Right lobe of liver (tissue), 6 donors: ENCODE measurements around the gene ACER3. TPM values are rescaled to one million over a fixed set of nuclear protein-coding genes. Genes with fewer than 3 reads are reported as not detected.

Experiments used
- ATAC-seq, 4 donors: fragments of 200-7000 bp; cut with Tn5 transposase; one replicate each; pipeline ENCODE4 v1.9.1; 2020; ENCODE audit warnings: mild to moderate bottlenecking in 4 of 4, moderate library complexity in 4 of 4
- DNase-seq, 3 donors: peaks; one replicate each; pipeline ENCODE4 v3.0.0-alpha.2; 2020
- H3K27ac ChIP-seq, 3 donors: fragments of 200-600 bp; one replicate each; pipeline ENCODE4 v1.8.0; 2022
- H3K27me3 ChIP-seq, 2 donors: fragments of 200-600 bp; one replicate each; pipeline ENCODE4 v1.8.0; 2022
- H3K36me3 ChIP-seq, 4 donors: fragments of 200-600 bp; sonication (generic) in 1 of 4; one replicate each; pipeline versions ENCODE4 v1.5.1 to v1.8.0; 2017 to 2022; ENCODE audit warnings: control low read depth in 1 of 4
- H3K4me1 ChIP-seq, 4 donors: fragments of 200-600 bp; sonication (generic) in 1 of 4; one replicate each; pipeline versions ENCODE4 v1.5.1 to v1.8.0; 2017 to 2022; ENCODE audit warnings: control low read depth in 1 of 4
- H3K4me3 ChIP-seq, 3 donors: fragments of 200-600 bp; one replicate each; pipeline ENCODE4 v1.8.0; 2022
- H3K9me3 ChIP-seq, 4 donors: fragments of 200-600 bp; sonication (generic) in 1 of 4; one replicate each; pipeline versions ENCODE4 v1.5.1 to v1.8.0; 2017 to 2022; ENCODE audit warnings: control low read depth in 1 of 4
- POLR2A ChIP-seq: fragments of 450-650 bp; IDR thresholded peaks from one replicate; pipeline ENCODE4 v1.6.1; 2017; ENCODE audit warnings: antibody characterized with exemption, mild to moderate bottlenecking
- WGBS: methylation state at CpG from one replicate; pipeline ENCODE4 v1.1.6; 2018; ENCODE audit warnings: low coverage, low lambda C conversion rate; ENCODE audit not compliant: insufficient coverage; ENCODE audit errors: missing lambda C conversion rate; 5-methylcytosine and 5-hydroxymethylcytosine counted together
- intact Hi-C, 2 donors: fragments of 100-400 bp; cut with DNase I; formaldehyde crosslinking; loops; one replicate each; pipeline versions ENCODE4 v1.11.2 to v1.14.1; 2022
- total RNA-seq, 6 experiments: library from RNA; depleted of rRNA in 2 of 6; stranded (reverse); fragments of >200 nt in 2 of 6; fragmentation: NEBNext Ultra II Directional in 3 of 6; extraction: Animal tissue kit (Norgen Biotek cat#: 25700) in 3 of 6; gene quantifications; one replicate each; pipeline versions ENCODE4 v1.1.0 to v1.2.4, GENCODE V29; 2016 to 2023
- TF ChIP-seq, protein P1 (sequence below), 4 donors: fragments of 200-600 bp in 3 of 4; fragments of 450-650 bp in 1 of 4; IDR thresholded peaks; one replicate each; pipeline versions ENCODE4 v1.5.1 to v1.8.0; 2016 to 2022; ENCODE audit warnings: antibody characterized with exemption in 4 of 4, mild to moderate bottlenecking in 2 of 4
- donor health status: DM: no; HTN: yes; CAD: no.
- donor health status: DM: no; HTN: no; CAD: no.
- donor health status: DM: no; HTN: no; CAD: no.
- donor health status: DM: no; HTN: yes; CAD: no.
- donor health status: DM: no; HTN: yes; CAD: no.

Gene ACER3
- total RNA-seq, 6 experiments from 2014 or later, result 5.1 to 11.6 (median 7.3) TPM

DNA sequence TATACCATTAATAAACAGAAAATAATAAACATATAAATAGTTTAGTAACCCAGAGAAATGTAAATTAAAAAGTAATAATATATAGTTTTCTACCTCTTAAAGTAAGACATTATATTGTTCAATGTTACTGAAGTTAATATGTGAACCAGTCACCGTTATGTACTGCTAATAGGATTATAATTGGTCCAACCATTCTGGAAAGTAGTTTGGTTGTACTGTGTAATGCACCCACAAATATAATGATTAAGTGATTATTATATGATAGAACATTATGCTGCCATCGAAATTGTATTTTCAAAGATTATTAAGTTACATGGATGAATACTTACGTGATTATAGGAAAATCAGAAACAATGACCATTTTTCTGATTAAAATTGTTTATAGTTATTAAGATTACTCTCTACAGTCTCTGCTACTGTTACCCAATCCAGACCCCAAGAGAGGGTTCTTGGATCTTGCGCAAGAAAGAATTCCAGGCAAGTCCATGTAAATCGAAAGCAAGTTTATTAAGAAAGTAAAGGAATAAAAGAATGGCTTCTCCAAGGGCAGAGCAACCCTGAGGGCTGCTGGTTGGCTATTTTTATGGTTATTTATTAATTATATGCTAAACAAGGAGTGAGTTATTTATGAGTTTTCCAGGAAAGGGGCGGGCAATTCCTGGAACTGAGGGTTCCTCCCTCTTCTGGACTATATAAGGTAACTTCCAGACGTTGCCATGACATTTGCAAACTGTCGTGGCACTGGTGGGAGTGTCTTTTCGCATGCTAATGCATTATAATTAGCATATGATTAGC lies 50.1 kb downstream of the ACER3 start:
- no peak for DNase-seq
- H3K27ac ChIP-seq, result no peak overlapping the region

DNA sequence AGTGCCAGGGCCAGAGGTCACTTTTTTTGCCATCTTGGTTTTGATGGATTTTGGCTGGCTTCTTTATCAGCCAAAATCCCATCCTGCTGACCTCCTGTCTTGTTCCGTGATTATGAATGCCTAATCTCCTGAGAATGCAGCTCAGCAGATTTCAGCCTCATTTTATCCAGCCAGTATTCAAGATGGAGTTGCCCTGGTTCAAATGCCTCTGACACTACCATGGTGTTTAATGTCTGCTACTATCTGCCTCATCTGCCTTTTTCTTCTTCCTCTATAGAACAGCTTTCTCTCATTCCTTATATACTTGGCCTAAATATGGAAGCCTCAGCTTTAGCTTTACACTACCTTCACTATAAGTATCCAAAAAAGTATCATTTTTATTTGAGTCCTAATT lies 50.7 kb downstream of the ACER3 start:
- Histone ChIP-seq H3K27ac (no peak overlapping the region), H3K4me3 (no peak overlapping the region), H3K9me3 (no peaks in the 10 kb centered on the region), H3K4me1 (peaks cover 0 to under 1% (median 0%) of the 10 kb centered on the region in 4 donors), H3K36me3 (no peaks in the 10 kb centered on the region), H3K27me3 (no peaks in the 10 kb centered on the region)
- 86% methylated on average over 1 of the region's 1 CpG for WGBS
- TF ChIP-seq, protein P1, sequence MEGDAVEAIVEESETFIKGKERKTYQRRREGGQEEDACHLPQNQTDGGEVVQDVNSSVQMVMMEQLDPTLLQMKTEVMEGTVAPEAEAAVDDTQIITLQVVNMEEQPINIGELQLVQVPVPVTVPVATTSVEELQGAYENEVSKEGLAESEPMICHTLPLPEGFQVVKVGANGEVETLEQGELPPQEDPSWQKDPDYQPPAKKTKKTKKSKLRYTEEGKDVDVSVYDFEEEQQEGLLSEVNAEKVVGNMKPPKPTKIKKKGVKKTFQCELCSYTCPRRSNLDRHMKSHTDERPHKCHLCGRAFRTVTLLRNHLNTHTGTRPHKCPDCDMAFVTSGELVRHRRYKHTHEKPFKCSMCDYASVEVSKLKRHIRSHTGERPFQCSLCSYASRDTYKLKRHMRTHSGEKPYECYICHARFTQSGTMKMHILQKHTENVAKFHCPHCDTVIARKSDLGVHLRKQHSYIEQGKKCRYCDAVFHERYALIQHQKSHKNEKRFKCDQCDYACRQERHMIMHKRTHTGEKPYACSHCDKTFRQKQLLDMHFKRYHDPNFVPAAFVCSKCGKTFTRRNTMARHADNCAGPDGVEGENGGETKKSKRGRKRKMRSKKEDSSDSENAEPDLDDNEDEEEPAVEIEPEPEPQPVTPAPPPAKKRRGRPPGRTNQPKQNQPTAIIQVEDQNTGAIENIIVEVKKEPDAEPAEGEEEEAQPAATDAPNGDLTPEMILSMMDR (IDR thresholded peaks at IDR 0.05), result no peak
- no peak for TF ChIP-seq POLR2A
- DNase-seq (no peak), ATAC-seq (no peak)
- intact Hi-C loops, result loop anchor here (10.0 kb wide), 3 partner anchors 47 to 177 kb away; partner anchors contain the start of gene ACER3 (in 1 of the 2)

More for the DNA sequence above, 50.1 kb downstream of the ACER3 start:
- Histone ChIP-seq H3K9me3 (no peaks in the 10 kb centered on the region), H3K36me3 (no peaks in the 10 kb centered on the region), H3K4me1 (no peaks in the 10 kb centered on the region), H3K4me3 (no peak overlapping the region), H3K27me3 (no peaks in the 10 kb centered on the region)
- 75% methylated on average over 7 of the region's 9 CpGs for WGBS
- no peak for ATAC-seq
- intact Hi-C loops, result loop anchor here (10.0 kb wide), 3 partner anchors 46 to 176 kb away; partner anchors contain the start of gene ACER3 (in 1 of the 2)
- TF ChIP-seq, protein P1 (IDR thresholded peaks at IDR 0.05), result no peak
- no peak for TF ChIP-seq POLR2A

DNA sequence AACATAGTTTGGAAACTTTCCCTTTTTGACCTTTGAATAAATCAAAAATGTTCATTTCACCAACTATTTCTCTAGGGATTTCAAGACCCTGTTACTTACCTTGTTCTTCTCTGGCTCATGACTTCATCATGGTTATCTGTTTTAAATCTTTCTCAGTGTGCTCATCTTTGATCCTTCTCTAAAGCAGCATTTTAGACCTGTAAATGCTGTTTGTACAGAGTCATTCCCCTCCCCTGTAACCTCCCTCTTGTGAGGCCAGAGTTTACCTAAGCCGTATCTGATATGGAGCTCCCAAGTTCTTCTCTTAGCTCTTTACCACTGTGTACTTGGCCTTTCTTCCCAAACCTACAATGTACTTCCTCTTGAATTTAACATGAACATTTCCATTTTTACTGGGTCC lies 56.0 kb downstream of the ACER3 start:
- Histone ChIP-seq H3K4me1 (peaks cover 0 to 21% (median 2%) of the 10 kb centered on the region in 4 donors), H3K27me3 (no peaks in the 10 kb centered on the region), H3K9me3 (no peaks in the 10 kb centered on the region), H3K36me3 (no peaks in the 10 kb centered on the region), H3K27ac (no peak overlapping the region), H3K4me3 (no peak overlapping the region)
- 15% methylated on average over 1 of the region's 1 CpG for WGBS
- ATAC-seq, result peak in 3 of 4 donors; percentile 23 to 50 (median 42)
- intact Hi-C loops, result loop anchor here (5.0 to 10.0 kb wide), 4 partner anchors 52 to 182 kb away; partner anchors contain the start of gene ACER3 (in 1 of the 2)
- TF ChIP-seq, protein P1 (IDR thresholded peaks at IDR 0.05), result no peak
- TF ChIP-seq POLR2A, result no peak
- DNase-seq, result no peak

DNA sequence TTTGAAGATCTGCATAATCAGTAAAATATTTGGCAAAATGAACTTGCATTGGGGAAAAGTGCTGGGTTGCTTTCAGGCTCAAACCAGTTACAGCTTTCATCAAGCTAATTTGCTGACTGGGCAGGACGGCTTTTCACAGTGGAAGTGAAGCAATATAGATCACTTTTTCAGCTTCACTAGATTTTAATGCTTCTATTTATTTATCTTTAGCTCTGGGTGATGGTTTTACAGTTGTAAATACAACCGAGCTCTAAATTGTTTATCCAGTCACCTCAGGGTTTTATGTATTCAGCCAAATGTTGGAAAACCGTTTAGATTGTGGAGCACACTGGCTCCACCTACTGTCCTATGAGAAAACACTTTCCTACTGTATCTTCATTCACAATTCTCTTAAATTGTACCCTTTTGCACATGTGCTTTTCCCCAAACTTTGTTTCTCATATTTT lies 58.2 kb downstream of the ACER3 start:
- ATAC-seq (peak; percentile 82 to 84 (median 84)), DNase-seq (no peak)
- H3K27me3 ChIP-seq, result no peaks in the 10 kb centered on the region
- H3K4me3 ChIP-seq, result peak overlapping the region in 1 of 3 donors; percentile 6
- no peaks in the 10 kb centered on the region for H3K36me3 ChIP-seq
- no peaks in the 10 kb centered on the region for H3K9me3 ChIP-seq
- 0% methylated on average over 3 of the region's 3 CpGs for WGBS
- no peak for TF ChIP-seq POLR2A
- TF ChIP-seq, protein P1 (IDR thresholded peaks at IDR 0.05), result peak; percentile 69 to 78 (median 75)
- H3K4me1 ChIP-seq, result peaks cover 0 to 21% (median 2%) of the 10 kb centered on the region in 4 donors
- H3K27ac ChIP-seq, result no peak overlapping the region
- intact Hi-C loops, result loop anchor here (5.0 to 10.0 kb wide), 4 partner anchors 54 to 184 kb away; partner anchors contain the start of gene ACER3 (in 1 of the 2)
